ENCODE data around the gene ZNF653. TPM values are rescaled to one million over a fixed set of nuclear protein-coding genes. Genes with fewer than 3 reads are reported as not detected.
"Not testable (repeated sequence)": the region's sequence is repeated elsewhere in the genome, so short reads cannot be mapped to it uniquely, and the experiment has no call there.

The ZNF653 gene
- polyA plus RNA-seq, 2 of the 4 experiments (the other 2 are of a cell fraction), result 2.9 to 4.2 TPM

DNA sequence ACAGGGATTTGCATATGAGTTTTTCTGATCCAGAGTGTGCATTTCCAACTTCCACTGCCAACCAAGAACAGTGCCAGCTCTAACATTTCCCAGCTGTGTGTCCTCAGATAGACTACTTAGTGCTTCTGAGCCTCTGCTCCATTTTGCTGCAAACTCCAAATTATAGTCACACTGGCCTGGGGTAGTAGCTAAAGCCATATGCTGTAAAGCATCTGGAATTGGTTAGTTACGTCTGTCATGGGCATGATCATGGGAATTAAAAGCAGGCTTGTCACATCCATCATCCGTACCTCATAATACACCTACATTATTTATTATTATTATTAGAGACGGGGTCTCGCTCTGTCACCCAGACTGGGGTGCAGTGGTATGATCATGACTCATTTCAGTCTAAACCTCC is 31.9 kb downstream of the ZNF653 start:
- no peak for FAIRE-seq
- WGBS (ENCODE audit: missing lambda C conversion rate), result 77% methylated on average over 4 of the region's 4 CpGs
- POLR2A ChIA-PET, result no interaction called here

DNA sequence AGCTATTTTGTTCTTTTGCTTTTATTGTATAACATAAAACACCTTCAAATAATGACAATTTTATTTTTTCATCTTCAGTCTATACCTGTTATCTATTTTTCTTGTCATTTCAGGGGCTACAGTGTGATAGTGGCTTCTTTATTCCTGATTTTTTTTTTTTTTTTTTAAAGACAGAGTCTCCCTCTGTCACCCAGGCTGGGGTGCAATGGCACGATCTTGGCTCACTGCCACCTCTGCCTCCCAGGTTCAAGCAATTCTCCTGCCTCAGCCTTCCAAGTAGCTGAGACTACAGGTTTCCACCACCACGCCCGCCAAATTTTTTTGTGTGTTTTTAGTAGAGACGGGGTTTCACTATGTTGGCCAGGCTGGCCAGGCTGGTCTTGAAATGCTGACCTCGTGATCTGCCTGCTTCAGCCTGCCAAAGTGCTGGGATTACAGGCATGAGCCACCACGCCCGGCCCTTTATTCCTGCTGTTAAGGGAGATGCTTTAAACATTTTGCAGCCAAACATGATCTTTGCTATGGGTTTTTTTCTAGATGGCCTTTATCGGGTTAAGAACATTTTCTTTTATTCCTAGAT is 37.3 kb downstream of the ZNF653 start:
- WGBS (ENCODE audit: missing lambda C conversion rate), result 46% methylated on average over 8 of the region's 8 CpGs
- ATAC-seq, POLR2A ChIA-PET: not testable (repeated sequence)

More for the DNA sequence above, 31.9 kb downstream of the ZNF653 start:
- ATAC-seq, result no peak
- Histone ChIP-seq H3K4me1 (no peaks in the 10 kb centered on the region), H3K27ac (no peak overlapping the region), H3K4me2 (no peak overlapping the region), H3K9me3 (no peaks in the 10 kb centered on the region), H3K4me3 (no peak overlapping the region)
- TF ChIP-seq HDAC2 (IDR thresholded peaks at IDR 0.05), result no peak
- TF ChIP-seq JUNB (IDR thresholded peaks at IDR 0.05), result no peak
- TF ChIP-seq RARB (CRISPR knock-in tag; IDR thresholded peaks at IDR 0.05), result no peak
- TF ChIP-seq NFE2L2 (conservative IDR thresholded peaks at IDR 0.05; ENCODE audit: low read length), result no peak
- TF ChIP-seq, protein P1, sequence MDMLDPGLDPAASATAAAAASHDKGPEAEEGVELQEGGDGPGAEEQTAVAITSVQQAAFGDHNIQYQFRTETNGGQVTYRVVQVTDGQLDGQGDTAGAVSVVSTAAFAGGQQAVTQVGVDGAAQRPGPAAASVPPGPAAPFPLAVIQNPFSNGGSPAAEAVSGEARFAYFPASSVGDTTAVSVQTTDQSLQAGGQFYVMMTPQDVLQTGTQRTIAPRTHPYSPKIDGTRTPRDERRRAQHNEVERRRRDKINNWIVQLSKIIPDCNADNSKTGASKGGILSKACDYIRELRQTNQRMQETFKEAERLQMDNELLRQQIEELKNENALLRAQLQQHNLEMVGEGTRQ (IDR thresholded peaks at IDR 0.05), result no peak
- no peak for TF ChIP-seq NR3C1 (IDR thresholded peaks at IDR 0.05)
- no peak for TF ChIP-seq CBX2 (IDR thresholded peaks at IDR 0.05; ENCODE audit: borderline replicate concordance, low read depth)
- no peak for TF ChIP-seq CHD4 (IDR thresholded peaks at IDR 0.05; ENCODE audit: borderline replicate concordance)
- TF ChIP-seq, protein P2, sequence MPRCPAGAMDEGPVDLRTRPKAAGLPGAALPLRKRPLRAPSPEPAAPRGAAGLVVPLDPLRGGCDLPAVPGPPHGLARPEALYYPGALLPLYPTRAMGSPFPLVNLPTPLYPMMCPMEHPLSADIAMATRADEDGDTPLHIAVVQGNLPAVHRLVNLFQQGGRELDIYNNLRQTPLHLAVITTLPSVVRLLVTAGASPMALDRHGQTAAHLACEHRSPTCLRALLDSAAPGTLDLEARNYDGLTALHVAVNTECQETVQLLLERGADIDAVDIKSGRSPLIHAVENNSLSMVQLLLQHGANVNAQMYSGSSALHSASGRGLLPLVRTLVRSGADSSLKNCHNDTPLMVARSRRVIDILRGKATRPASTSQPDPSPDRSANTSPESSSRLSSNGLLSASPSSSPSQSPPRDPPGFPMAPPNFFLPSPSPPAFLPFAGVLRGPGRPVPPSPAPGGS (IDR thresholded peaks at IDR 0.05), result no peak
- CTCF ChIA-PET, result interaction anchor here (2.7 kb wide), 1 partner anchor 9 kb away, joined by 14 read pairs; no protein-coding TSS in a partner anchor
- DNase-seq (ENCODE audit: low read depth in 1 of 2, low spot score in 1 of 2), result no peak

DNA sequence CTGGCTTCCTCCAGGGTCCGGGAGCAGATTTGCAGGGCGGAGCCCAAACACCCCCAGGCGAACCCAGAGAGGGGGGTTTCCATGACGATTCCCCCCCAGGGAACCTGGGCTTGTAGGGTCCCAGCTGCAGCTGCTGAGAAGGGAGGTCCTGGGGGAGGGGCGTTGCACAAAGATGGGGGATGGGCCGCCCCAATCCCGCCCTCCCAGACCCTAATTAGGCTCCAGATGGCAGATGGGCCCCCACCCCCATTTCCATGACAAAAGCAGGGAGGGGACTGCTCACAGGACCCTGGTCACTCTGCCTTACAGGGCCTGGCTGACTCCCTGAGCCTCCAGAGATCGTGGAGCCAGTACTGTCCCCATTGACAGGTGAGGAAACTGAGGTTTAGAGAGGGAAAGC is 40.0 kb downstream of the ZNF653 start:
- 13% methylated on average over 3 of the region's 8 CpGs for WGBS (ENCODE audit: missing lambda C conversion rate)
- no peak for FAIRE-seq
- CTCF ChIA-PET, result no interaction called here

More for the DNA sequence above, 37.3 kb downstream of the ZNF653 start:
- FAIRE-seq; H3K4me3 ChIP-seq; H3K9me3 ChIP-seq; H3K4me1 ChIP-seq; H3K27ac ChIP-seq; H3K4me2 ChIP-seq; DNase-seq (ENCODE audit: low read depth in 1 of 2, low spot score in 1 of 2): not testable (repeated sequence)
- CTCF ChIA-PET, result interaction anchor here (3.4 kb wide), 1 partner anchor 14 kb away, joined by 14 read pairs; no protein-coding TSS in a partner anchor

DNA sequence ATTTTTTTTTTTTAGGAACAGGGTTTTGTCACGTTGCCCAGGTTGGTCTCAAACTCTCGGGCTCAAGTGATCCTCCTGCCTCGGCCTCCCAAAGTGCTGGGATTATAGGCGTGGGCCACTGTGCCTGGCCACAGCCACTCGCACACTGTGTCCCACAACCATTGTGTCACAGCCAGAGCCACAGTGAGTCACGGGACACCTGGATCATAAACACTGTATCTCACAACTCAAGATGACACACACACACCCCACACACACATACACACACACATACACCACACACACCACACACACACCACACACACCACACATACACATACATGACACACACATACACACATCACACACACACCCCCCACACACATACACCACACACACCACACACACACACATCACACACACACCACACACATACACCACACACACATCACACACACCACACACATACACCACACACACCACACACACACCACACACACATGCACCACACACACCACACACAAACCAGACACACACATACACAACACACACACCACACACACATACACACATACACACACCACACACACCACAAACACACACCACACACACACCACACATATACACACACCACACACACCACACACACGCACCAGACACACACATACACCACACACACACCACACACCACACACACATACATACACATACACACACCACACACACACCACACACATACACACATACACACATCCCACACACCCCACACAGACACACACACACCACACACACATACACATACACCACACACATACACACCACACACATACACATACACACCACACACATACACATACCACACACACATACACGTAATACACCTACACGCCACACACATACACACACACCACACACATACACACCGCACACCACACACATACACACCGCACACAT is 41.0 kb downstream of the ZNF653 start:
- Histone ChIP-seq H3K4me1 (no peaks in the 10 kb centered on the region), H3K4me3 (no peak overlapping the region), H3K9me3 (no peaks in the 10 kb centered on the region), H3K27ac (no peak overlapping the region), H3K4me2 (no peak overlapping the region)
- 55% methylated on average over 11 of the region's 11 CpGs for WGBS (ENCODE audit: missing lambda C conversion rate)
- ATAC-seq (no peak), FAIRE-seq (no peak), DNase-seq (ENCODE audit: low read depth in 1 of 2, low spot score in 1 of 2) (no peak)
- CTCF ChIA-PET, result interaction anchor here (1.1 kb wide), 1 partner anchor 18 kb away, joined by 4 read pairs; no protein-coding TSS in a partner anchor
- POLR2A ChIA-PET, result no interaction called here
- no peak for TF ChIP-seq ZNF302 (CRISPR knock-in tag; IDR thresholded peaks at IDR 0.05)
- no peak for TF ChIP-seq JUN (IDR thresholded peaks at IDR 0.05)
- no peak for TF ChIP-seq HEYL (CRISPR knock-in tag; IDR thresholded peaks at IDR 0.05)
- TF ChIP-seq, protein P3, sequence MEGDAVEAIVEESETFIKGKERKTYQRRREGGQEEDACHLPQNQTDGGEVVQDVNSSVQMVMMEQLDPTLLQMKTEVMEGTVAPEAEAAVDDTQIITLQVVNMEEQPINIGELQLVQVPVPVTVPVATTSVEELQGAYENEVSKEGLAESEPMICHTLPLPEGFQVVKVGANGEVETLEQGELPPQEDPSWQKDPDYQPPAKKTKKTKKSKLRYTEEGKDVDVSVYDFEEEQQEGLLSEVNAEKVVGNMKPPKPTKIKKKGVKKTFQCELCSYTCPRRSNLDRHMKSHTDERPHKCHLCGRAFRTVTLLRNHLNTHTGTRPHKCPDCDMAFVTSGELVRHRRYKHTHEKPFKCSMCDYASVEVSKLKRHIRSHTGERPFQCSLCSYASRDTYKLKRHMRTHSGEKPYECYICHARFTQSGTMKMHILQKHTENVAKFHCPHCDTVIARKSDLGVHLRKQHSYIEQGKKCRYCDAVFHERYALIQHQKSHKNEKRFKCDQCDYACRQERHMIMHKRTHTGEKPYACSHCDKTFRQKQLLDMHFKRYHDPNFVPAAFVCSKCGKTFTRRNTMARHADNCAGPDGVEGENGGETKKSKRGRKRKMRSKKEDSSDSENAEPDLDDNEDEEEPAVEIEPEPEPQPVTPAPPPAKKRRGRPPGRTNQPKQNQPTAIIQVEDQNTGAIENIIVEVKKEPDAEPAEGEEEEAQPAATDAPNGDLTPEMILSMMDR (IDR thresholded peaks at IDR 0.05), result no peak
- TF ChIP-seq KDM1A (IDR thresholded peaks at IDR 0.05; ENCODE audit: low read depth), result no peak
- TF ChIP-seq, protein P1 (IDR thresholded peaks at IDR 0.05), result no peak
- TF ChIP-seq, protein P4, sequence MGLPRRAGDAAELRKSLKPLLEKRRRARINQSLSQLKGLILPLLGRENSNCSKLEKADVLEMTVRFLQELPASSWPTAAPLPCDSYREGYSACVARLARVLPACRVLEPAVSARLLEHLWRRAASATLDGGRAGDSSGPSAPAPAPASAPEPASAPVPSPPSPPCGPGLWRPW (IDR thresholded peaks at IDR 0.05), result no peak
- no peak for TF ChIP-seq SMC3 (IDR thresholded peaks at IDR 0.05)
- TF ChIP-seq NR3C1 (IDR thresholded peaks at IDR 0.05), result no peak
- TF ChIP-seq MAZ (IDR thresholded peaks at IDR 0.05; ENCODE audit: borderline replicate concordance, low read depth, low read length), result no peak
- TF ChIP-seq TP53 (CRISPR knock-in tag; IDR thresholded peaks at IDR 0.05), result no peak

More for the DNA sequence above, 40.0 kb downstream of the ZNF653 start:
- no peak overlapping the region for H3K4me2 ChIP-seq
- POLR2A ChIA-PET, result no interaction called here
- no peak for DNase-seq (ENCODE audit: low read depth in 1 of 2, low spot score in 1 of 2)
- no peak for ATAC-seq
- no peak overlapping the region for H3K27ac ChIP-seq
- no peaks in the 10 kb centered on the region for H3K9me3 ChIP-seq
- no peak overlapping the region for H3K4me3 ChIP-seq
- TF ChIP-seq SREBF2 (IDR thresholded peaks at IDR 0.05), result no peak
- no peak for TF ChIP-seq KDM5A (IDR thresholded peaks at IDR 0.05)
- H3K4me1 ChIP-seq, result no peaks in the 10 kb centered on the region
